Colonic mucosa (tissue), 4 donors: ENCODE data around the gene IRF2. TPM values are rescaled to one million over a fixed set of nuclear protein-coding genes. Genes with fewer than 3 reads are reported as not detected.

Experiments
- DNase-seq: peaks from one replicate; pipeline ENCODE4 v3.0.0-alpha.2; 2020
- H3K27ac ChIP-seq: fragments of 200-600 bp; one replicate; pipeline ENCODE4 v1.8.0; 2021
- H3K27me3 ChIP-seq: fragments of 200-600 bp; one replicate; pipeline ENCODE4 v1.8.0; 2021
- H3K36me3 ChIP-seq: fragments of 200-600 bp; one replicate; pipeline ENCODE4 v1.8.0; 2021
- H3K4me1 ChIP-seq: fragments of 200-600 bp; one replicate; pipeline ENCODE4 v1.8.0; 2021; ENCODE audit warnings: mild to moderate bottlenecking
- H3K4me3 ChIP-seq: fragments of 200-600 bp; one replicate; pipeline ENCODE4 v1.8.0; 2021
- H3K9ac ChIP-seq, 2 donors: one replicate each; pipeline ENCODE4 v1.7.0; 2013; ENCODE audit warnings: control low read depth in 2 of 2, low read depth in 2 of 2, low read length in 2 of 2
- H3K9me3 ChIP-seq: fragments of 200-600 bp; one replicate; pipeline ENCODE4 v1.8.0; 2021
- CTCF ChIP-seq: fragments of 200-600 bp; IDR thresholded peaks from one replicate; pipeline ENCODE4 v1.8.0; 2022; ENCODE audit warnings: antibody characterized with exemption, mild to moderate bottlenecking
- intact Hi-C: fragments of 100-400 bp; cut with DNase I; formaldehyde crosslinking; loops from one replicate; pipeline ENCODE4 v1.14.1; 2022
- total RNA-seq, 2 donors: library from RNA; stranded (reverse); fragmentation: NEBNext Ultra II Directional in 1 of 2; extraction: Animal tissue kit (Norgen Biotek cat#: 25700) in 1 of 2; gene quantifications; one replicate each; pipeline ENCODE4 v1.2.1, GENCODE V29; 2021
- donor health status: healthy.
- donor health status: DM: no; HTN: no; CAD: no.
- donor health status: DM: no; HTN: no; CAD: no.

IRF2 gene
- total RNA-seq, 2 donors from 2014 or later: 36.2 to 61.9 TPM

- TF ChIP-seq CTCF: no peak
- H3K4me3 ChIP-seq: no peak overlapping the region
- H3K27ac ChIP-seq: peak overlapping the region; percentile 52
- H3K9ac ChIP-seq: peak overlapping the region in 1 of 2 donors; percentile 44
- peaks cover 7% of the 10 kb centered on the region for H3K4me1 ChIP-seq
- intact Hi-C loops: no loop called here
- no peaks in the 10 kb centered on the region for H3K9me3 ChIP-seq
- H3K36me3 ChIP-seq: peaks cover 6% of the 10 kb centered on the region
- no peaks in the 10 kb centered on the region for H3K27me3 ChIP-seq
- no peak for DNase-seq
Measured at GRCh38 chr4:184427687-184428086, 46.7 kb downstream of the IRF2 start.

GRCh38 chr4:184427093-184427492, 47.3 kb downstream of the IRF2 start:
- no peaks in the 10 kb centered on the region for H3K9me3 ChIP-seq
- H3K27me3 ChIP-seq: no peaks in the 10 kb centered on the region
- peaks cover 6% of the 10 kb centered on the region for H3K36me3 ChIP-seq
- TF ChIP-seq CTCF: no peak
- H3K27ac ChIP-seq: peak overlapping the region; percentile 52
- intact Hi-C loops: no loop called here
- H3K4me3 ChIP-seq: no peak overlapping the region
- H3K9ac ChIP-seq: peak overlapping the region in 1 of 2 donors; percentile 44
- no peak for DNase-seq
- peaks cover 7% of the 10 kb centered on the region for H3K4me1 ChIP-seq

GRCh38 chr4:184424993-184425758, 49.2 kb downstream of the IRF2 start:
- no peaks in the 10 kb centered on the region for H3K9me3 ChIP-seq
- intact Hi-C loops: no loop called here
- no peak overlapping the region for H3K4me3 ChIP-seq
- peaks cover 7% of the 10 kb centered on the region for H3K4me1 ChIP-seq
- no peak overlapping the region for H3K27ac ChIP-seq
- TF ChIP-seq CTCF: no peak
- H3K27me3 ChIP-seq: no peaks in the 10 kb centered on the region
- peaks cover 6% of the 10 kb centered on the region for H3K36me3 ChIP-seq
- no peak overlapping the region for H3K9ac ChIP-seq
- no peak for DNase-seq

- Histone ChIP-seq H3K36me3 (peaks cover 6% of the 10 kb centered on the region), H3K4me3 (no peak overlapping the region), H3K27me3 (no peaks in the 10 kb centered on the region), H3K4me1 (peaks cover 7% of the 10 kb centered on the region), H3K27ac (no peak overlapping the region), H3K9me3 (no peaks in the 10 kb centered on the region), H3K9ac (no peak overlapping the region)
- intact Hi-C loops: no loop called here
- no peak for TF ChIP-seq CTCF
- DNase-seq: no peak
Measured at GRCh38 chr4:184424279-184424678, 50.1 kb downstream of the IRF2 start.

- peaks cover 4% of the 10 kb centered on the region for H3K4me1 ChIP-seq
- intact Hi-C loops: no loop called here
- no peak for DNase-seq
- no peak for TF ChIP-seq CTCF
- no peak overlapping the region for H3K27ac ChIP-seq
- H3K9me3 ChIP-seq: no peaks in the 10 kb centered on the region
- H3K36me3 ChIP-seq: peaks cover 6% of the 10 kb centered on the region
- H3K9ac ChIP-seq: no peak overlapping the region
- H3K4me3 ChIP-seq: no peak overlapping the region
- no peaks in the 10 kb centered on the region for H3K27me3 ChIP-seq
Measured at GRCh38 chr4:184423003-184423686, 51.2 kb downstream of the IRF2 start.
